Measurements from ENCODE around the gene HACD4.
"Not testable (repeated sequence)": the region's sequence is repeated elsewhere in the genome, so short reads cannot be mapped to it uniquely, and the experiment has no call there.

The HACD4 gene

GRCh38 chr9:21016701-21017491 is 14.5 kb downstream of the HACD4 start:
- no peak for DNase-seq (ENCODE audit: low spot score)

GRCh38 chr9:21015995-21016394 is 15.4 kb downstream of the HACD4 start:
- DNase-seq (ENCODE audit: low spot score) = no peak

- no peak for DNase-seq (ENCODE audit: low spot score)
Observed at GRCh38 chr9:21015129-21015815, 16.2 kb downstream of the HACD4 start.

- DNase-seq (ENCODE audit: low spot score) = peak; percentile 4
Observed at GRCh38 chr9:21002040-21002439, 29.4 kb downstream of the HACD4 start.

- DNase-seq (ENCODE audit: low spot score) = peak; percentile 18
Observed at GRCh38 chr9:21001581-21001980, 29.9 kb downstream of the HACD4 start.

GRCh38 chr9:20997503-20998076 is 33.9 kb downstream of the HACD4 start:
- DNase-seq (ENCODE audit: low spot score) = no peak

GRCh38 chr9:20996809-20997208 is 34.6 kb downstream of the HACD4 start:
- DNase-seq (ENCODE audit: low spot score) = no peak

DNA sequence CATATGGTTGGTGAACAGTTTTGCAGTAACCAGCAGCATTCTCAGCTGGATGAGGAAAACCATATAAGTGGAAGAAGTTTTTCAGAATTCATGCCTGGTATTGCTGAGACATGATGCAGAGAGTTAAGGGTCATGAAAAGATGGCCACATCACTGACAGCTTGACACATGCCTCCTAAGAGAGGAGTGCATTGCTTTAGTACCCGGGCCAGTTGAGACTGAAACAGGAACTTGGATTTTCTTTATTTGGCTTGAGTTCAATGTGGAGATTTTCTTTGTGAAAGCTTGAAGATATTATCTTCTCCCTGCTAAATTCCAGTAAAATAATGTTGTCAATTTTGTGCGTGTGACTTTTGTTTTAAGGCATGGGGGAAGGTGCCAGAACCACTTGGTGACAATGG is 35.8 kb downstream of the HACD4 start:
- no peak for DNase-seq (ENCODE audit: low spot score)

- DNase-seq (ENCODE audit: low spot score) = no peak
Observed at GRCh38 chr9:20994486-20994885, 37.0 kb downstream of the HACD4 start.

- DNase-seq (ENCODE audit: low spot score) = no peak
Observed at GRCh38 chr9:20990867-20991266, 40.6 kb downstream of the HACD4 start.

- DNase-seq (ENCODE audit: low spot score) = no peak
Observed at GRCh38 chr9:20989923-20990341, 41.5 kb downstream of the HACD4 start.

- no peak for DNase-seq (ENCODE audit: low spot score)
Observed at GRCh38 chr9:20988671-20989315, 42.6 kb downstream of the HACD4 start.

GRCh38 chr9:20988061-20988460 is 43.4 kb downstream of the HACD4 start:
- no peak for DNase-seq (ENCODE audit: low spot score)

GRCh38 chr9:20987521-20987920 is 43.9 kb downstream of the HACD4 start:
- DNase-seq (ENCODE audit: low spot score) = no peak

- DNase-seq (ENCODE audit: low spot score) = no peak
Observed at GRCh38 chr9:20985851-20986600, 45.4 kb downstream of the HACD4 start.

GRCh38 chr9:20984506-20984905 is 46.9 kb downstream of the HACD4 start:
- DNase-seq (ENCODE audit: low spot score) = no peak

- DNase-seq (ENCODE audit: low spot score) = no peak
Observed at GRCh38 chr9:20981486-20981885, 50.0 kb downstream of the HACD4 start.

DNA sequence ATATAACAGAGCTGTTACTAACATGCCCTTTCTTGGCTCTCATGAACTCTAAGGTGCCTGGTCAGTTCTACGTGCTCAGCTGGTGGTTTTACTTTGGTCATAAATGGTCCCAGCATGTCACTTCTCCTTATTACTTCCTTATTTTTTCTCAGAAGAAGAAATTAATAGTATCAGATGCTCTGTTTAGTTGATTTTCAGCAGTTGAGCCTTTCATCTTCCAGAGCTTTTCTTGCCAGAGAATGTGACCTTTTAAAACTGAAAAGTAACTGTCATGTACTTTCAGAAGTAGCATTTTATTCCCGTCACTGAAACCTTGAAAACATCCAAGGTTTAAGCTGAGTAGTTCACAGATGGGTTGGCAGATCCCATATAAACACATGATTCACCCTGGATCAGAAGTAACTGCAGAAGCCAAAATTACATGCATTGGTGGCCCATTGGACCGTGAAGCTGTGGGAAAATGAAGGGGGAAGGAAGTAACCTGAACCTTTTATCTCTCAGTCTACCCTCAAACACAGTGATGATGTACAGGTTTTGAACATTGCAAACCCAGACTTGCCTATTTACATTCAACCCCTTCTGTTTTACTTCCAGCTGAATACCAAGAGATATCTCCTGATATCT is 50.5 kb downstream of the HACD4 start:
- no peak for DNase-seq (ENCODE audit: low spot score)

DNA sequence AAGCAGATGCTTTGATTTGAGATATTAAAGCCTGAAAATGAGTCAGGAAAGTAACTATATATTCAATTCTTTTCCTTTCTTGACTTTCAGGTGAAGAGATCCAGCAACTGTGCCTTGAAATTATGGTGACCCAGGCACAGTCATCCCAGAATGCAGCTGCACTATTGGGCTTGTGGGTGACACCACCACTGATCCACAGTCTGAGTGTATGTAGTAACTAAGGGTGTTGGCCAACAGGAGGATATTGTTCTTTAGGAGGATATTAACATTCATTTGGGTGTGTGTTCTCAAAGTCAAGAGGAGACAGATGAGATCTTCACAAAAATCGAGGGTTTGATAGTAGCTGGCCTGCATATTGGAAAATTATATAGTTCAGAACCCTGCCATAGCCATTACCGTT is 53.2 kb downstream of the HACD4 start:
- no peak for DNase-seq (ENCODE audit: low spot score)

GRCh38 chr9:20974191-20974938 is 57.1 kb downstream of the HACD4 start:
- DNase-seq (ENCODE audit: low spot score) = not testable (repeated sequence)
